DOHH2 (cell line): Measurements from ENCODE around the gene TANC1.

ENCODE experiments used
- H3F3A ChIP-seq: fragments of 200-600 bp; sonication (generic), shearing (Covaris generic); 2 replicates; pipeline ENCODE4 v1.6.0; 2016; ENCODE audit warnings: antibody characterized with exemption, mild to moderate bottlenecking; ENCODE audit not compliant: control insufficient read depth, insufficient read depth
- H3K27ac ChIP-seq: fragments of 200-600 bp; sonication (generic); 2 replicates; pipeline ENCODE4 v1.5.1; 2014; ENCODE audit warnings: low read depth, mild to moderate bottlenecking, low read length, moderate library complexity
- H3K27me3 ChIP-seq: fragments of 200-600 bp; sonication (generic); 2 replicates; pipeline ENCODE4 v1.6.1; 2014; ENCODE audit warnings: mild to moderate bottlenecking, low read length, mixed read lengths; ENCODE audit not compliant: control insufficient read depth
- H3K36me3 ChIP-seq: fragments of 200-600 bp; sonication (generic); 2 replicates; pipeline ENCODE4 v1.6.1; 2014; ENCODE audit warnings: mild to moderate bottlenecking, low read length, moderate library complexity, mixed read lengths; ENCODE audit not compliant: control insufficient read depth
- H3K4me1 ChIP-seq: fragments of 200-600 bp; sonication (generic); 2 replicates; pipeline ENCODE4 v1.6.1; 2014; ENCODE audit warnings: mild to moderate bottlenecking, low read length, mixed read lengths; ENCODE audit not compliant: control insufficient read depth
- H3K4me2 ChIP-seq: fragments of 200-600 bp; sonication (generic); 2 replicates; pipeline ENCODE4 v1.6.0; 2014; ENCODE audit warnings: mild to moderate bottlenecking, low read length, moderate library complexity
- H3K4me3 ChIP-seq: fragments of 200-600 bp; sonication (generic); 2 replicates; pipeline ENCODE4 v1.5.1; 2014; ENCODE audit warnings: mild to moderate bottlenecking, low read length, mixed read lengths
- H3K79me2 ChIP-seq: fragments of 200-600 bp; sonication (generic); 2 replicates; pipeline ENCODE4 v1.6.1; 2014; ENCODE audit warnings: mild to moderate bottlenecking, low read length, mixed read lengths; ENCODE audit not compliant: control insufficient read depth
- H3K9me2 ChIP-seq: fragments of 200-600 bp; sonication (generic); replicated peaks from 2 replicates; pipeline ENCODE4 v1.6.1; 2014; ENCODE audit warnings: mild to moderate bottlenecking, low read length, mixed read lengths; ENCODE audit not compliant: control insufficient read depth
- H3K9me3 ChIP-seq: fragments of 200-600 bp; sonication (generic); 2 replicates; pipeline ENCODE4 v1.6.1; 2014; ENCODE audit warnings: antibody characterized with exemption, low read length, mixed read lengths; ENCODE audit not compliant: control insufficient read depth, insufficient read depth
- H4K20me1 ChIP-seq: fragments of 200-600 bp; sonication (generic); 2 replicates; pipeline ENCODE4 v1.6.0; 2014; ENCODE audit warnings: low read depth, mild to moderate bottlenecking, antibody characterized with exemption, low read length, moderate library complexity; ENCODE audit not compliant: control insufficient read depth, insufficient read depth
- CTCF ChIP-seq: fragments of 200-600 bp; sonication (generic); IDR thresholded peaks from one replicate; pipeline ENCODE4 v1.5.1; 2014; ENCODE audit warnings: antibody characterized with exemption, mild to moderate bottlenecking, low read depth, low read length; ENCODE audit not compliant: poor library complexity, severe bottlenecking
- EZH2phosphoT487 ChIP-seq: fragments of 200-600 bp; sonication (generic); IDR thresholded peaks from 2 replicates; pipeline ENCODE4 v1.6.1; 2017; ENCODE audit warnings: borderline replicate concordance, mild to moderate bottlenecking, antibody characterized with exemption, low read length, moderate library complexity, mixed read lengths

The TANC1 gene

GRCh38 chr2:158965107-158965506 is 3.3 kb upstream of the TANC1 start:
- Histone ChIP-seq H3K9me2 (no peaks in the 10 kb centered on the region), H3K27ac (no peak overlapping the region), H3F3A (no peaks in the 10 kb centered on the region), H3K9me3 (no peaks in the 10 kb centered on the region), H3K4me1 (peaks cover 7% of the 10 kb centered on the region; the same call in 1 of the 2 replicates), H3K36me3 (no peaks in the 10 kb centered on the region), H3K27me3 (peaks cover 34% of the 10 kb centered on the region), H3K4me2 (no peak overlapping the region), H3K79me2 (no peaks in the 10 kb centered on the region), H4K20me1 (no peaks in the 10 kb centered on the region), H3K4me3 (no peak overlapping the region)
- no peak for TF ChIP-seq CTCF
- TF ChIP-seq EZH2phosphoT487: no peak

GRCh38 chr2:158965641-158966040 is 2.8 kb upstream of the TANC1 start:
- no peaks in the 10 kb centered on the region for H3K9me3 ChIP-seq
- no peaks in the 10 kb centered on the region for H3K79me2 ChIP-seq
- no peak overlapping the region for H3K4me3 ChIP-seq
- H3K27ac ChIP-seq: no peak overlapping the region
- H4K20me1 ChIP-seq: no peaks in the 10 kb centered on the region
- TF ChIP-seq EZH2phosphoT487 (no peak), CTCF (no peak)
- peaks cover 7% of the 10 kb centered on the region; the same call in 1 of the 2 replicates for H3K4me1 ChIP-seq
- no peaks in the 10 kb centered on the region for H3F3A ChIP-seq
- no peak overlapping the region for H3K4me2 ChIP-seq
- H3K9me2 ChIP-seq: no peaks in the 10 kb centered on the region
- H3K36me3 ChIP-seq: no peaks in the 10 kb centered on the region
- peaks cover 40% of the 10 kb centered on the region for H3K27me3 ChIP-seq

GRCh38 chr2:158966312-158966711 is 2.1 kb upstream of the TANC1 start:
- H3K4me1 ChIP-seq: peaks cover 7% of the 10 kb centered on the region; the same call in 1 of the 2 replicates
- no peaks in the 10 kb centered on the region for H3K79me2 ChIP-seq

More at GRCh38 chr2:158966312-158966711, 2.1 kb upstream of the TANC1 start:
- no peaks in the 10 kb centered on the region for H3K9me3 ChIP-seq
- H3F3A ChIP-seq: no peaks in the 10 kb centered on the region
- peaks cover 45% of the 10 kb centered on the region for H3K27me3 ChIP-seq
- H3K9me2 ChIP-seq: no peaks in the 10 kb centered on the region
- no peaks in the 10 kb centered on the region for H3K36me3 ChIP-seq
- no peaks in the 10 kb centered on the region for H4K20me1 ChIP-seq
- H3K4me2 ChIP-seq: no peak overlapping the region
- no peak overlapping the region for H3K27ac ChIP-seq
- H3K4me3 ChIP-seq: no peak overlapping the region
- TF ChIP-seq CTCF (no peak), EZH2phosphoT487 (no peak)
